Measurements from ENCODE around the gene UBE2N.
"Not testable (repeated sequence)": the region's sequence is repeated elsewhere in the genome, so short reads cannot be mapped to it uniquely, and the experiment has no call there.

The UBE2N gene

GRCh38 chr12:93404961-93405849, 36.5 kb downstream of the UBE2N start:
- H3K4me1 ChIP-seq (ENCODE audit: insufficient read depth, low read length): no peaks in the 10 kb centered on the region
- no peaks in the 10 kb centered on the region for H3K9me3 ChIP-seq (ENCODE audit: insufficient read depth, low read depth, low read length)
- H3K9ac ChIP-seq (ENCODE audit: low read depth, low read length): no peak overlapping the region
- peaks cover 41% of the 10 kb centered on the region for H3K36me3 ChIP-seq (ENCODE audit: insufficient read depth, low read depth, low read length)
- no peaks in the 10 kb centered on the region for H3K27me3 ChIP-seq (ENCODE audit: insufficient read depth, low read length)
- no peak overlapping the region for H3K27ac ChIP-seq (ENCODE audit: low read length)
- H3K4me3 ChIP-seq (ENCODE audit: low read length): no peak overlapping the region

GRCh38 chr12:93403988-93404803, 37.6 kb downstream of the UBE2N start:
- peaks cover 33% of the 10 kb centered on the region for H3K36me3 ChIP-seq (ENCODE audit: insufficient read depth, low read depth, low read length)

GRCh38 chr12:93402333-93403311, 39.1 kb downstream of the UBE2N start:
- no peak overlapping the region for H3K9ac ChIP-seq (ENCODE audit: low read depth, low read length)
- no peaks in the 10 kb centered on the region for H3K4me1 ChIP-seq (ENCODE audit: insufficient read depth, low read length)
- H3K4me3 ChIP-seq (ENCODE audit: low read length): no peak overlapping the region
- H3K36me3 ChIP-seq (ENCODE audit: insufficient read depth, low read depth, low read length): peaks cover 32% of the 10 kb centered on the region
- H3K27me3 ChIP-seq (ENCODE audit: insufficient read depth, low read length): no peaks in the 10 kb centered on the region
- H3K9me3 ChIP-seq (ENCODE audit: insufficient read depth, low read depth, low read length): no peaks in the 10 kb centered on the region
- no peak overlapping the region for H3K27ac ChIP-seq (ENCODE audit: low read length)

More at GRCh38 chr12:93403988-93404803, 37.6 kb downstream of the UBE2N start:
- Histone ChIP-seq H3K4me3 (ENCODE audit: low read length) (no peak overlapping the region), H3K9ac (ENCODE audit: low read depth, low read length) (no peak overlapping the region), H3K9me3 (ENCODE audit: insufficient read depth, low read depth, low read length) (no peaks in the 10 kb centered on the region), H3K27ac (ENCODE audit: low read length) (no peak overlapping the region), H3K27me3 (ENCODE audit: insufficient read depth, low read length) (no peaks in the 10 kb centered on the region), H3K4me1 (ENCODE audit: insufficient read depth, low read length) (no peaks in the 10 kb centered on the region)

- not testable (repeated sequence) for H3K4me3 ChIP-seq (ENCODE audit: low read length); H3K9me3 ChIP-seq (ENCODE audit: insufficient read depth, low read depth, low read length); H3K4me1 ChIP-seq (ENCODE audit: insufficient read depth, low read length); H3K27ac ChIP-seq (ENCODE audit: low read length); H3K9ac ChIP-seq (ENCODE audit: low read depth, low read length); H3K27me3 ChIP-seq (ENCODE audit: insufficient read depth, low read length)
- peaks cover 45% of the 10 kb centered on the region for H3K36me3 ChIP-seq (ENCODE audit: insufficient read depth, low read depth, low read length)
Observed at GRCh38 chr12:93399183-93399863, 42.4 kb downstream of the UBE2N start.

GRCh38 chr12:93397412-93397811, 44.3 kb downstream of the UBE2N start:
- H3K9me3 ChIP-seq (ENCODE audit: insufficient read depth, low read depth, low read length): no peaks in the 10 kb centered on the region
- no peak overlapping the region for H3K9ac ChIP-seq (ENCODE audit: low read depth, low read length)
- no peaks in the 10 kb centered on the region for H3K27me3 ChIP-seq (ENCODE audit: insufficient read depth, low read length)
- no peak overlapping the region for H3K27ac ChIP-seq (ENCODE audit: low read length)
- H3K4me3 ChIP-seq (ENCODE audit: low read length): no peak overlapping the region
- H3K36me3 ChIP-seq (ENCODE audit: insufficient read depth, low read depth, low read length): peaks cover 42% of the 10 kb centered on the region
- H3K4me1 ChIP-seq (ENCODE audit: insufficient read depth, low read length): no peaks in the 10 kb centered on the region

GRCh38 chr12:93393425-93393824, 48.3 kb downstream of the UBE2N start:
- Histone ChIP-seq H3K27me3 (ENCODE audit: insufficient read depth, low read length) (no peaks in the 10 kb centered on the region), H3K4me3 (ENCODE audit: low read length) (no peak overlapping the region), H3K9me3 (ENCODE audit: insufficient read depth, low read depth, low read length) (no peaks in the 10 kb centered on the region), H3K36me3 (ENCODE audit: insufficient read depth, low read depth, low read length) (peaks cover 31% of the 10 kb centered on the region), H3K27ac (ENCODE audit: low read length) (no peak overlapping the region), H3K9ac (ENCODE audit: low read depth, low read length) (no peak overlapping the region), H3K4me1 (ENCODE audit: insufficient read depth, low read length) (no peaks in the 10 kb centered on the region; the same call in 1 of the 2 replicates)

GRCh38 chr12:93390549-93391297, 51.0 kb downstream of the UBE2N start:
- Histone ChIP-seq H3K36me3 (ENCODE audit: insufficient read depth, low read depth, low read length) (peaks cover 17% of the 10 kb centered on the region; the same call in 1 of the 2 replicates), H3K27me3 (ENCODE audit: insufficient read depth, low read length) (no peaks in the 10 kb centered on the region), H3K9ac (ENCODE audit: low read depth, low read length) (no peak overlapping the region), H3K4me1 (ENCODE audit: insufficient read depth, low read length) (no peaks in the 10 kb centered on the region; the same call in 1 of the 2 replicates), H3K27ac (ENCODE audit: low read length) (no peak overlapping the region), H3K9me3 (ENCODE audit: insufficient read depth, low read depth, low read length) (no peaks in the 10 kb centered on the region), H3K4me3 (ENCODE audit: low read length) (no peak overlapping the region)

- peaks cover 13% of the 10 kb centered on the region for H3K36me3 ChIP-seq (ENCODE audit: insufficient read depth, low read depth, low read length)
Observed at GRCh38 chr12:93390031-93390430, 51.7 kb downstream of the UBE2N start.

GRCh38 chr12:93387780-93388179, 54.0 kb downstream of the UBE2N start:
- no peak overlapping the region for H3K4me3 ChIP-seq (ENCODE audit: low read length)
- H3K4me1 ChIP-seq (ENCODE audit: insufficient read depth, low read length): no peaks in the 10 kb centered on the region; the same call in 1 of the 2 replicates
- H3K27ac ChIP-seq (ENCODE audit: low read length): no peak overlapping the region
- H3K9ac ChIP-seq (ENCODE audit: low read depth, low read length): no peak overlapping the region
- H3K36me3 ChIP-seq (ENCODE audit: insufficient read depth, low read depth, low read length): peaks cover 12% of the 10 kb centered on the region
- no peaks in the 10 kb centered on the region for H3K9me3 ChIP-seq (ENCODE audit: insufficient read depth, low read depth, low read length)
- no peaks in the 10 kb centered on the region for H3K27me3 ChIP-seq (ENCODE audit: insufficient read depth, low read length)

More at GRCh38 chr12:93390031-93390430, 51.7 kb downstream of the UBE2N start:
- no peak overlapping the region for H3K4me3 ChIP-seq (ENCODE audit: low read length)
- H3K27ac ChIP-seq (ENCODE audit: low read length): no peak overlapping the region
- H3K27me3 ChIP-seq (ENCODE audit: insufficient read depth, low read length): no peaks in the 10 kb centered on the region
- H3K4me1 ChIP-seq (ENCODE audit: insufficient read depth, low read length): no peaks in the 10 kb centered on the region; the same call in 1 of the 2 replicates
- H3K9me3 ChIP-seq (ENCODE audit: insufficient read depth, low read depth, low read length): no peaks in the 10 kb centered on the region
- no peak overlapping the region for H3K9ac ChIP-seq (ENCODE audit: low read depth, low read length)

- H3K9me3 ChIP-seq (ENCODE audit: insufficient read depth, low read depth, low read length); H3K4me3 ChIP-seq (ENCODE audit: low read length); H3K27me3 ChIP-seq (ENCODE audit: insufficient read depth, low read length); H3K36me3 ChIP-seq (ENCODE audit: insufficient read depth, low read depth, low read length); H3K27ac ChIP-seq (ENCODE audit: low read length); H3K4me1 ChIP-seq (ENCODE audit: insufficient read depth, low read length); H3K9ac ChIP-seq (ENCODE audit: low read depth, low read length): not testable (repeated sequence)
Observed at GRCh38 chr12:93381976-93382437, 59.7 kb downstream of the UBE2N start.
